ENCODE results near the gene SLC6A13. TPM values are rescaled to one million over a fixed set of nuclear protein-coding genes. Genes with fewer than 3 reads are reported as not detected.

The SLC6A13 gene
- total and polyA plus RNA-seq, 2 of the 13 experiments (the other 11 are each of a cell fraction or from before 2014, with no cell fraction given), result 0.05 to 0.15 TPM

DNA sequence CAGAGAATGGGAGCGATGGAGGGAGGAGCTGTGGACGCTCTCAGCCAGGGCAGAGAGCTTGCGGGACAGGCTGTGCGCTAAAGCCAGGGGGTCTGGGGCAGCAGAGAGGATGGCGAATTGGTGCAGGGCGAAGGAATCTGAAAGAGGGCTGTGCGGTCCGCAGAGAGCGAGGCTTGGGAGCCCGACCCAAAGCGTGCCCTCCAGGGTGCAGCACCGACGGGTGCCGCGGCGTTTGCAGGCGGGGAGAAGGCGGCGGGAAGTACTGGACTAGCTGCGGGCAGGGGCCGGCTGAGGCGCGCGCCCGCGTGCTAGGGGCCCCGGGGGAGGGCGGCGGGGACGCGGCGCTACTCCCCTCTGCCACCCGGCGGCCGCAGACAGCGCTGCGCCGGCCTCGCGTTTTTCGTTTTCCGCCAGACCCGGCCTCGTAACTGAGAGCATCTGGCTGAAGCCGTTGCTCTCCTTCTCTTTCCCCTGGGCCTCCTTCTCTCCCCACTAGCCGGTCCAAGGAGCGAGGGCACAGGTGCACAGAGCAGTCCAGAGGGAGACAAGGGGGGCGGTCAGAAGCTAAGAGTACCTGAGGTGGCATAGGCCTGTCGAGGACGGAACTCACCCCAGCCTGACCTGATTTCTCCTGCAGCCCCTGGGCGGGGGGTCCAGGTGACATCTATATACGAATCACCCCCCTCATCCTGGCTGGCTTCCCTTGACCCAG lies 73.6 kb downstream of the SLC6A13 start (continued):
- TF ChIP-seq CAMTA2 (CRISPR knock-in tag; IDR thresholded peaks at IDR 0.05; ENCODE audit: borderline replicate concordance) (no peak), NFE2L1 (CRISPR knock-in tag; IDR thresholded peaks at IDR 0.05; ENCODE audit: borderline replicate concordance) (no peak), MATR3 (CRISPR knock-in tag; IDR thresholded peaks at IDR 0.05) (no peak), MTF2 (CRISPR knock-in tag; IDR thresholded peaks at IDR 0.05; ENCODE audit: borderline replicate concordance) (peak; percentile 42; the same call in 1 of the 2 replicates), ZNF746 (CRISPR knock-in tag; IDR thresholded peaks at IDR 0.05) (peak; percentile 45; the same call in 1 of the 2 replicates), WIZ (CRISPR knock-in tag; IDR thresholded peaks at IDR 0.05) (no peak), SP2 (CRISPR knock-in tag; IDR thresholded peaks at IDR 0.05) (no peak)
- TF ChIP-seq, protein P1, sequence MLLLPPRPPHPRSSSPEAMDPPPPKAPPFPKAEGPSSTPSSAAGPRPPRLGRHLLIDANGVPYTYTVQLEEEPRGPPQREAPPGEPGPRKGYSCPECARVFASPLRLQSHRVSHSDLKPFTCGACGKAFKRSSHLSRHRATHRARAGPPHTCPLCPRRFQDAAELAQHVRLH (CRISPR knock-in tag; IDR thresholded peaks at IDR 0.05; ENCODE audit: borderline replicate concordance, low read depth), result no peak
- TF ChIP-seq, protein P2, sequence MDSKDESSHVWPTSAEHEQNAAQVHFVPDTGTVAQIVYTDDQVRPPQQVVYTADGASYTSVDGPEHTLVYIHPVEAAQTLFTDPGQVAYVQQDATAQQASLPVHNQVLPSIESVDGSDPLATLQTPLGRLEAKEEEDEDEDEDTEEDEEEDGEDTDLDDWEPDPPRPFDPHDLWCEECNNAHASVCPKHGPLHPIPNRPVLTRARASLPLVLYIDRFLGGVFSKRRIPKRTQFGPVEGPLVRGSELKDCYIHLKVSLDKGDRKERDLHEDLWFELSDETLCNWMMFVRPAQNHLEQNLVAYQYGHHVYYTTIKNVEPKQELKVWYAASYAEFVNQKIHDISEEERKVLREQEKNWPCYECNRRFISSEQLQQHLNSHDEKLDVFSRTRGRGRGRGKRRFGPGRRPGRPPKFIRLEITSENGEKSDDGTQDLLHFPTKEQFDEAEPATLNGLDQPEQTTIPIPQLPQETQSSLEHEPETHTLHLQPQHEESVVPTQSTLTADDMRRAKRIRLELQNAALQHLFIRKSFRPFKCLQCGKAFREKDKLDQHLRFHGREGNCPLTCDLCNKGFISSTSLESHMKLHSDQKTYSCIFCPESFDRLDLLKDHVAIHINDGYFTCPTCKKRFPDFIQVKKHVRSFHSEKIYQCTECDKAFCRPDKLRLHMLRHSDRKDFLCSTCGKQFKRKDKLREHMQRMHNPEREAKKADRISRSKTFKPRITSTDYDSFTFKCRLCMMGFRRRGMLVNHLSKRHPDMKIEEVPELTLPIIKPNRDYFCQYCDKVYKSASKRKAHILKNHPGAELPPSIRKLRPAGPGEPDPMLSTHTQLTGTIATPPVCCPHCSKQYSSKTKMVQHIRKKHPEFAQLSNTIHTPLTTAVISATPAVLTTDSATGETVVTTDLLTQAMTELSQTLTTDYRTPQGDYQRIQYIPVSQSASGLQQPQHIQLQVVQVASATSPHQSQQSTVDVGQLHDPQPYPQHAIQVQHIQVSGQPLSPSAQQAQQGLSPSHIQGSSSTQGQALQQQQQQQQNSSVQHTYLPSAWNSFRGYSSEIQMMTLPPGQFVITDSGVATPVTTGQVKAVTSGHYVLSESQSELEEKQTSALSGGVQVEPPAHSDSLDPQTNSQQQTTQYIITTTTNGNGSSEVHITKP (CRISPR knock-in tag; IDR thresholded peaks at IDR 0.05; ENCODE audit: low read depth), result no peak
- TF ChIP-seq, protein P3, sequence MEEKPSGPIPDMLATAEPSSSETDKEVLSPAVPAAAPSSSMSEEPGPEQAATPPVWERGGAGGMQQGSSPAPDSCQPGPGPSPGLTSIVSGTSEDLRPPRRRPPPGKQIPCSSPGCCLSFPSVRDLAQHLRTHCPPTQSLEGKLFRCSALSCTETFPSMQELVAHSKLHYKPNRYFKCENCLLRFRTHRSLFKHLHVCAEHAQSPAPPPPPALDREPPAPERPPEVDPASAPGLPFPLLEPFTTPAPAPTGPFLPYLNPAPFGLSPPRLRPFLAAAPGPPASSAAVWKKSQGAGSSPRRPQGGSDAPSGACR (CRISPR knock-in tag; IDR thresholded peaks at IDR 0.05), result peak; percentile 59; the same call in 1 of the 2 replicates
- TF ChIP-seq, protein P4, sequence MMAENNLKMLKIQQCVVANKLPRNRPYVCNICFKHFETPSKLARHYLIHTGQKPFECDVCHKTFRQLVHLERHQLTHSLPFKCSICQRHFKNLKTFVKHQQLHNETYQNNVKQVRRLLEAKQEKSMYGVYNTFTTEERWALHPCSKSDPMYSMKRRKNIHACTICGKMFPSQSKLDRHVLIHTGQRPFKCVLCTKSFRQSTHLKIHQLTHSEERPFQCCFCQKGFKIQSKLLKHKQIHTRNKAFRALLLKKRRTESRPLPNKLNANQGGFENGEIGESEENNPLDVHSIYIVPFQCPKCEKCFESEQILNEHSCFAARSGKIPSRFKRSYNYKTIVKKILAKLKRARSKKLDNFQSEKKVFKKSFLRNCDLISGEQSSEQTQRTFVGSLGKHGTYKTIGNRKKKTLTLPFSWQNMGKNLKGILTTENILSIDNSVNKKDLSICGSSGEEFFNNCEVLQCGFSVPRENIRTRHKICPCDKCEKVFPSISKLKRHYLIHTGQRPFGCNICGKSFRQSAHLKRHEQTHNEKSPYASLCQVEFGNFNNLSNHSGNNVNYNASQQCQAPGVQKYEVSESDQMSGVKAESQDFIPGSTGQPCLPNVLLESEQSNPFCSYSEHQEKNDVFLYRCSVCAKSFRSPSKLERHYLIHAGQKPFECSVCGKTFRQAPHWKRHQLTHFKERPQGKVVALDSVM (CRISPR knock-in tag; IDR thresholded peaks at IDR 0.05), result peak; percentile 19; the same call in 1 of the 2 replicates
- TF ChIP-seq, protein P5, sequence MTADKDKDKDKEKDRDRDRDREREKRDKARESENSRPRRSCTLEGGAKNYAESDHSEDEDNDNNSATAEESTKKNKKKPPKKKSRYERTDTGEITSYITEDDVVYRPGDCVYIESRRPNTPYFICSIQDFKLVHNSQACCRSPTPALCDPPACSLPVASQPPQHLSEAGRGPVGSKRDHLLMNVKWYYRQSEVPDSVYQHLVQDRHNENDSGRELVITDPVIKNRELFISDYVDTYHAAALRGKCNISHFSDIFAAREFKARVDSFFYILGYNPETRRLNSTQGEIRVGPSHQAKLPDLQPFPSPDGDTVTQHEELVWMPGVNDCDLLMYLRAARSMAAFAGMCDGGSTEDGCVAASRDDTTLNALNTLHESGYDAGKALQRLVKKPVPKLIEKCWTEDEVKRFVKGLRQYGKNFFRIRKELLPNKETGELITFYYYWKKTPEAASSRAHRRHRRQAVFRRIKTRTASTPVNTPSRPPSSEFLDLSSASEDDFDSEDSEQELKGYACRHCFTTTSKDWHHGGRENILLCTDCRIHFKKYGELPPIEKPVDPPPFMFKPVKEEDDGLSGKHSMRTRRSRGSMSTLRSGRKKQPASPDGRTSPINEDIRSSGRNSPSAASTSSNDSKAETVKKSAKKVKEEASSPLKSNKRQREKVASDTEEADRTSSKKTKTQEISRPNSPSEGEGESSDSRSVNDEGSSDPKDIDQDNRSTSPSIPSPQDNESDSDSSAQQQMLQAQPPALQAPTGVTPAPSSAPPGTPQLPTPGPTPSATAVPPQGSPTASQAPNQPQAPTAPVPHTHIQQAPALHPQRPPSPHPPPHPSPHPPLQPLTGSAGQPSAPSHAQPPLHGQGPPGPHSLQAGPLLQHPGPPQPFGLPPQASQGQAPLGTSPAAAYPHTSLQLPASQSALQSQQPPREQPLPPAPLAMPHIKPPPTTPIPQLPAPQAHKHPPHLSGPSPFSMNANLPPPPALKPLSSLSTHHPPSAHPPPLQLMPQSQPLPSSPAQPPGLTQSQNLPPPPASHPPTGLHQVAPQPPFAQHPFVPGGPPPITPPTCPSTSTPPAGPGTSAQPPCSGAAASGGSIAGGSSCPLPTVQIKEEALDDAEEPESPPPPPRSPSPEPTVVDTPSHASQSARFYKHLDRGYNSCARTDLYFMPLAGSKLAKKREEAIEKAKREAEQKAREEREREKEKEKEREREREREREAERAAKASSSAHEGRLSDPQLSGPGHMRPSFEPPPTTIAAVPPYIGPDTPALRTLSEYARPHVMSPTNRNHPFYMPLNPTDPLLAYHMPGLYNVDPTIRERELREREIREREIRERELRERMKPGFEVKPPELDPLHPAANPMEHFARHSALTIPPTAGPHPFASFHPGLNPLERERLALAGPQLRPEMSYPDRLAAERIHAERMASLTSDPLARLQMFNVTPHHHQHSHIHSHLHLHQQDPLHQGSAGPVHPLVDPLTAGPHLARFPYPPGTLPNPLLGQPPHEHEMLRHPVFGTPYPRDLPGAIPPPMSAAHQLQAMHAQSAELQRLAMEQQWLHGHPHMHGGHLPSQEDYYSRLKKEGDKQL (CRISPR knock-in tag; IDR thresholded peaks at IDR 0.05; ENCODE audit: low read depth), result no peak
